GM21619 (cell line): ENCODE results near the gene HES6.

Source experiments
- ATAC-seq: cut with Tn5 transposase; IDR thresholded peaks from one replicate; pipeline ENCODE4 v1.9.1; 2021; ENCODE audit not compliant: unreplicated experiment

Gene HES6

GRCh38 chr2:238255151-238255551, 15.3 kb upstream of the HES6 start:
- ATAC-seq = no peak

GRCh38 chr2:238254095-238254723, 14.4 kb upstream of the HES6 start:
- ATAC-seq = no peak

GRCh38 chr2:238252766-238253630, 13.2 kb upstream of the HES6 start:
- ATAC-seq = no peak

GRCh38 chr2:238251986-238252385, 12.1 kb upstream of the HES6 start:
- no peak for ATAC-seq

GRCh38 chr2:238251331-238251730, 11.5 kb upstream of the HES6 start:
- no peak for ATAC-seq

- no peak for ATAC-seq
These were observed 11.1 kb upstream of the HES6 start for GRCh38 chr2:238250896-238251295.

GRCh38 chr2:238247841-238248453, 8.1 kb upstream of the HES6 start:
- ATAC-seq = no peak

- no peak for ATAC-seq
These were observed 7.4 kb upstream of the HES6 start for GRCh38 chr2:238247002-238247822.

- ATAC-seq = no peak
These were observed 4.3 kb upstream of the HES6 start for GRCh38 chr2:238244151-238244550.

- ATAC-seq = no peak
These were observed 3.7 kb upstream of the HES6 start for GRCh38 chr2:238243496-238244076.

- no peak for ATAC-seq
These were observed 3.1 kb upstream of the HES6 start for GRCh38 chr2:238242731-238243495.

GRCh38 chr2:238241970-238242369, 2.1 kb upstream of the HES6 start:
- ATAC-seq = no peak

- ATAC-seq = no peak
These were observed 1.2 kb upstream of the HES6 start for GRCh38 chr2:238240757-238241711.

GRCh38 chr2:238239543-238239862, 335 bp downstream of the HES6 start:
- no peak for ATAC-seq

- no peak for ATAC-seq
These were observed 884 bp downstream of the HES6 start for GRCh38 chr2:238238766-238239542.

GRCh38 chr2:238238311-238238765, 1.5 kb downstream of the HES6 start:
- no peak for ATAC-seq

- no peak for ATAC-seq
These were observed 2.3 kb downstream of the HES6 start for GRCh38 chr2:238237431-238238135.

- no peak for ATAC-seq
These were observed 3.3 kb downstream of the HES6 start for GRCh38 chr2:238236571-238236970.
